ENCODE data around the gene ATP6V0E2. TPM values are rescaled to one million over a fixed set of nuclear protein-coding genes. Genes with fewer than 3 reads are reported as not detected.
"Not testable (repeated sequence)": the region's sequence is repeated elsewhere in the genome, so short reads cannot be mapped to it uniquely, and the experiment has no call there.

Gene ATP6V0E2
- total and polyA plus RNA-seq, 2 experiments from 2014 or later: 116 to 132 TPM

DNA sequence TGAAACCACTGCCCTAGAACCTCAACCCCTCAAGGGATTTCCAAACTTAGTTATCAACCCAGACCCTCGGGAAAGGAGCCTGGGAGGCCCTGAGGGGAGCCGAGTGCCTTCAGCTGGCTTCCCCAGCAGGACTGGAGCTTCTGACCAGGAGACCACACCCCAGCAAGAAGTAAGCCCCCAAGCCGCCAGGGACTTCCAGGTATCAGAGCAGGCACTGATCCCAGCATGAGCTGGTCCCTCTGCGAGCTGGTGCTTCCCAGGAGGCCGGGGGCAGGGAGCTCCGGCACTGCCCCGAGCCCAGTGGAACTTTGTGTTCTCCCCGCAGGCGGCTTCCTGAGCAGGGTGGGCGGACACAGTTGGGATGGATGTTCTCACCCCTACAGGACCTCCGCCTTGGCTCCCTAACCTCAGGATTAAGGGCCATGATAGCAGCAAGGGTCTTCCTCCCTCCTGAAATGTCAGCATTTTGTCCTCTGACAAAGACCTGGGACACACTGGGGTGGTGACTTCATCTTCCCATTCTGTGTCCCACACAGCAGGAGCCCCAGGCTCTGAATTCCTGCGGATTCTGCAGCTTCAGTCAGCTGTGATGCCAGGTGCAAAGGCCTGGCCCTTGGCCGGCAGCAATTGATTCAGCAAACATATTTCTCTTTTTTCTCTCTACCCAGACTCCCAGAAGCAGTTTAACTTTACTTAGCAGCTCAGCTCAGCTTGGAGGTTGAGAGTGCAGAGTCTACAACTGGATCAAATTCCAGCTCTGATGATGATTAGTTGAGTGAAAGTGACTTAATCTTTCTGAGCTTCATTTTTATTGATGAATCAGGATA is 11.6 kb downstream of the ATP6V0E2 start:
- H3K36me3 ChIP-seq: no peaks in the 10 kb centered on the region
- H3K27ac ChIP-seq: no peak overlapping the region
- peaks cover 7% of the 10 kb centered on the region for H3K4me1 ChIP-seq (ENCODE audit: low read depth)
- H3K9me3 ChIP-seq (ENCODE audit: low read depth): no peaks in the 10 kb centered on the region
- H3K27me3 ChIP-seq: no peaks in the 10 kb centered on the region
- no peak overlapping the region for H3K4me3 ChIP-seq
- TF ChIP-seq, protein P1, sequence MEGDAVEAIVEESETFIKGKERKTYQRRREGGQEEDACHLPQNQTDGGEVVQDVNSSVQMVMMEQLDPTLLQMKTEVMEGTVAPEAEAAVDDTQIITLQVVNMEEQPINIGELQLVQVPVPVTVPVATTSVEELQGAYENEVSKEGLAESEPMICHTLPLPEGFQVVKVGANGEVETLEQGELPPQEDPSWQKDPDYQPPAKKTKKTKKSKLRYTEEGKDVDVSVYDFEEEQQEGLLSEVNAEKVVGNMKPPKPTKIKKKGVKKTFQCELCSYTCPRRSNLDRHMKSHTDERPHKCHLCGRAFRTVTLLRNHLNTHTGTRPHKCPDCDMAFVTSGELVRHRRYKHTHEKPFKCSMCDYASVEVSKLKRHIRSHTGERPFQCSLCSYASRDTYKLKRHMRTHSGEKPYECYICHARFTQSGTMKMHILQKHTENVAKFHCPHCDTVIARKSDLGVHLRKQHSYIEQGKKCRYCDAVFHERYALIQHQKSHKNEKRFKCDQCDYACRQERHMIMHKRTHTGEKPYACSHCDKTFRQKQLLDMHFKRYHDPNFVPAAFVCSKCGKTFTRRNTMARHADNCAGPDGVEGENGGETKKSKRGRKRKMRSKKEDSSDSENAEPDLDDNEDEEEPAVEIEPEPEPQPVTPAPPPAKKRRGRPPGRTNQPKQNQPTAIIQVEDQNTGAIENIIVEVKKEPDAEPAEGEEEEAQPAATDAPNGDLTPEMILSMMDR (IDR thresholded peaks at IDR 0.05; ENCODE audit: low read depth, low read length): no peak
- no peak for DNase-seq (ENCODE audit: low read depth in 1 of 2, low spot score in 1 of 2)

- TF ChIP-seq, protein P1 (IDR thresholded peaks at IDR 0.05; ENCODE audit: low read depth, low read length): no peak
- DNase-seq (ENCODE audit: low read depth in 1 of 2, low spot score in 1 of 2): no peak
- Histone ChIP-seq H3K4me1 (ENCODE audit: low read depth) (peaks cover 7% of the 10 kb centered on the region), H3K36me3 (no peaks in the 10 kb centered on the region), H3K27ac (no peak overlapping the region), H3K9me3 (ENCODE audit: low read depth) (no peaks in the 10 kb centered on the region), H3K27me3 (no peaks in the 10 kb centered on the region), H3K4me3 (no peak overlapping the region)
These were observed 12.2 kb downstream of the ATP6V0E2 start for GRCh38 chr7:149886018-149886415.

GRCh38 chr7:149887311-149887710 is 13.5 kb downstream of the ATP6V0E2 start:
- TF ChIP-seq, protein P1 (IDR thresholded peaks at IDR 0.05; ENCODE audit: low read depth, low read length): no peak
- H3K27me3 ChIP-seq: no peaks in the 10 kb centered on the region
- no peaks in the 10 kb centered on the region for H3K36me3 ChIP-seq
- peaks cover 7% of the 10 kb centered on the region for H3K4me1 ChIP-seq (ENCODE audit: low read depth)
- H3K27ac ChIP-seq: no peak overlapping the region
- no peaks in the 10 kb centered on the region for H3K9me3 ChIP-seq (ENCODE audit: low read depth)
- H3K4me3 ChIP-seq: no peak overlapping the region
- DNase-seq (ENCODE audit: low read depth in 1 of 2, low spot score in 1 of 2): no peak

DNA sequence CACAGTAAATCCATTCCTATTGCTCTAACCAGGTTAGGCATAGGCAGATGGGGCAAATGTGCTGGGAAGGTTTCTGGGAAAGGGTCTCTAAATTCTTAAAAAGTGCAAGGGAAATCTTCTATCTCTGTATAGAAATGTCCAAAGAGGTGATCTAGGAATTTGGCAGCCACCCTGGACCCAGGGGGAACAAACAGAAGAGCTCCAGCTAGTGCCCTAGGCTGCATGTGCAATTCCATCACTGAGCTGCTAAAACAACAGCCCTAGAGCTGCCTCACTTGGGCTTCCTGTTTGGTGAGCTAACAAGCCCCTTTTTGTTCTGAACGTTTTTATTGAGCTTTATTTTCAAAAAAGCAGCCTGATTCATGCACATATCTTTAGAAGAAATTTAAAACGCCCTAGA is 16.9 kb downstream of the ATP6V0E2 start:
- not testable (repeated sequence) for H3K4me1 ChIP-seq (ENCODE audit: low read depth); DNase-seq (ENCODE audit: low read depth in 1 of 2, low spot score in 1 of 2); H3K9me3 ChIP-seq (ENCODE audit: low read depth); H3K27me3 ChIP-seq; H3K36me3 ChIP-seq; H3K4me3 ChIP-seq; H3K27ac ChIP-seq

DNA sequence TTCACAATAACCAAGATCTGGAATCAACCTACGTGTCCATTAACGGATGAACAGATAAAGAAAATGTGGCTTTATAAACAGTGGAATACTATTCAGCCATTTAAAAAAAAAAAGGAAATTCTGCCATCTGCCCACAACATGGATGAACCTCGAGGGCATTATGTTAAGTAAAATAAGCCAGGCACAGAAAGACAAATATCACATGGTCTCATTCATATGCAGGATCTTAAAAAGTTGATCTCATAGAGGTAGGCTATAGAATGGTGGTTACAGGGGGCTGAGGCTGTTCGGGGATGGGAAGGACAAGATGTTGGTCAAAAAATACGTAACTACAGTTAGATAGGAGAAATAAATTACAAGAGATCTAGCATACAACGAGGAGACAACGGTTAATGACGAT is 21.2 kb downstream of the ATP6V0E2 start:
- DNase-seq (ENCODE audit: low read depth in 1 of 2, low spot score in 1 of 2): not testable (repeated sequence)

DNA sequence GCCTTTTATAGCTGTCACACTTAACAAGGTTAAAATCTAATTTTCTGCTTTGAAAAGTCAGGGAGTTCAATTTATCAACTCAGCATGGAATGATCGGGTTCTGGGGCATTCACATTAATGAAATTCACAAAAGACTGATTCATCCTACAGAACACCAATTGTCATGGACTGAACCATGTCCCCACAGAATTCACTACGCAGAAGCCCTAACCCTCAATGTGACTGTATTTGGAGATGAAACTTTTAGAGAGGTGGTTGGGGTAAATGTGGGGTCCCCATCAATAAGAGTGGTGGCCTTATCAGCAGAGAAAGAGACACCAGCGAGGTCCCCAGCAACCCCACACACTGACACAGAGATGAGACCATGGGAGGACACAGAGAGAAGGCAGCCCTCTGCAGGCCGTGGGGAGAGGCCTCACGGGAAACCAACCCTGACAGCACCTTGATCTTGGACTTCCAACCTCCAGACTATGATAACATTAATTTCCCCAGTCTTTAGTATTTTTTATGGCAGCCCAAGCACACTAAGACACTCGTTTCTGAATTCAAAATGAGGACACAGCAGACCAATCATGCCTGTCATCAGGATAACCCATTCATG is 34.1 kb downstream of the ATP6V0E2 start:
- H3K36me3 ChIP-seq; H3K4me1 ChIP-seq (ENCODE audit: low read depth); DNase-seq (ENCODE audit: low read depth in 1 of 2, low spot score in 1 of 2); H3K9me3 ChIP-seq (ENCODE audit: low read depth); H3K27me3 ChIP-seq; H3K4me3 ChIP-seq; H3K27ac ChIP-seq: not testable (repeated sequence)

More for the DNA sequence above, 21.2 kb downstream of the ATP6V0E2 start:
- H3K27me3 ChIP-seq; H3K4me3 ChIP-seq; H3K27ac ChIP-seq; H3K9me3 ChIP-seq (ENCODE audit: low read depth); H3K4me1 ChIP-seq (ENCODE audit: low read depth); H3K36me3 ChIP-seq: not testable (repeated sequence)

GRCh38 chr7:149910219-149910618 is 36.5 kb downstream of the ATP6V0E2 start:
- H3K4me1 ChIP-seq (ENCODE audit: low read depth); DNase-seq (ENCODE audit: low read depth in 1 of 2, low spot score in 1 of 2); H3K9me3 ChIP-seq (ENCODE audit: low read depth); H3K27me3 ChIP-seq; H3K4me3 ChIP-seq; H3K36me3 ChIP-seq; H3K27ac ChIP-seq: not testable (repeated sequence)

GRCh38 chr7:149912126-149912525 is 38.4 kb downstream of the ATP6V0E2 start:
- H3K27me3 ChIP-seq; H3K4me3 ChIP-seq; H3K4me1 ChIP-seq (ENCODE audit: low read depth); H3K9me3 ChIP-seq (ENCODE audit: low read depth); H3K36me3 ChIP-seq; H3K27ac ChIP-seq: not testable (repeated sequence)
- peak in 1 of 2 donors; percentile 1 for DNase-seq (ENCODE audit: low read depth in 1 of 2, low spot score in 1 of 2)

- H3K4me1 ChIP-seq (ENCODE audit: low read depth); H3K9me3 ChIP-seq (ENCODE audit: low read depth); H3K27me3 ChIP-seq; DNase-seq (ENCODE audit: low read depth in 1 of 2, low spot score in 1 of 2); H3K27ac ChIP-seq; H3K36me3 ChIP-seq; H3K4me3 ChIP-seq: not testable (repeated sequence)
These were observed 52.6 kb downstream of the ATP6V0E2 start for GRCh38 chr7:149926414-149926813.

All from cardiac muscle cell (in vitro differentiated cells and primary cell).